GM12874 (cell line): Measurements from ENCODE around the gene SMARCC1.

ENCODE experiments used
- CTCF ChIP-seq: IDR thresholded peaks from 2 replicates; pipeline ENCODE4 v1.5.1; 2011; ENCODE audit warnings: low read depth, mild to moderate bottlenecking, control low read depth, low read length, moderate library complexity; ENCODE audit not compliant: insufficient read depth

Gene SMARCC1

GRCh38 chr3:47636225-47636624 is 145.5 kb downstream of the SMARCC1 start:
- no peak for TF ChIP-seq CTCF

DNA sequence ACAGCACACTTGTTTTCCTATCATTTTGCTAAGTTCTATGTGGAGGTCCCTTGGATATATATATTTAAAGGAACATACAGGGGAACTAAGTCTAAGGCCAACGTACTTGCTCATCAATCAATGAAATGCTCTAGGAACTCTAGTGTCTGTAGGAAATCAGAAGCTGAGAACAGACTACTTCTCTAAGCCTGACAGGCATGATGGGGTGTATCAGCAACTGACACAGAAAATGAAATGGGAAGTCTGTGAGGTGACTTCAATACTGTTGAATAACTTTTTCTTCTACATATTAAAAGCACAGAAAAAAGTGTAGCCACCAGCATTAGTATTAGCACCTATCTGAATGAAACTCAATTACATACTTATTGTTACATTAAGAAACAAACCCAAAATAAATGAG is 146.2 kb downstream of the SMARCC1 start:
- no peak for TF ChIP-seq CTCF

GRCh38 chr3:47634996-47635395 is 146.7 kb downstream of the SMARCC1 start:
- no peak for TF ChIP-seq CTCF

DNA sequence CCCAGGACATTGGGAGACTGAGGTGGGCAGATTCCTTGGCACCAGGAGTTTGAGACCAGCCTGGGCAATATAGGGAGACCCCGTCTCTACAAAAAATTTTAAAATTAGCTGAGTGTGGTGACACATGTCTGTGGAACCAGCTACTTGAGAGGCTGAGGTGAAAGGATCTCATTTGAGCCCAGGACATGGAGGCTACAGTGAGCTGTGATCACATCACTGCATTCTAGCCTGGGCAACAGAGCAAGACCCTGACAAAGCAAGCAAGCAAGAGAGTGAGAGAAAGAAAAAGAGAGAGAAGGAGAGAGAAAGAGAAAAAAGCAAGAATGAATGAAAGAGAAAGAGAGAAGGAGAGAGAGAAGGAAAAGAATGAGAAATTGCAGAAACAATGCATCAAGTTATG is 150.9 kb downstream of the SMARCC1 start:
- no peak for TF ChIP-seq CTCF

- no peak for TF ChIP-seq CTCF
Observed at GRCh38 chr3:47629770-47630169, 151.9 kb downstream of the SMARCC1 start.

GRCh38 chr3:47628426-47628825 is 153.3 kb downstream of the SMARCC1 start:
- TF ChIP-seq CTCF, result no peak

- TF ChIP-seq CTCF, result no peak
Observed at GRCh38 chr3:47622671-47623461, 158.8 kb downstream of the SMARCC1 start.
